NCI-H748 (cell line): ENCODE results near the gene COL5A3.
"Not testable (repeated sequence)": the region's sequence is repeated elsewhere in the genome, so short reads cannot be mapped to it uniquely, and the experiment has no call there.

ENCODE experiments used
- DNase-seq: peaks from one replicate; lab custom pipeline; 2025; ENCODE audit not compliant: unreplicated experiment; lab: John Stamatoyannopoulos, UW

COL5A3 gene

DNA sequence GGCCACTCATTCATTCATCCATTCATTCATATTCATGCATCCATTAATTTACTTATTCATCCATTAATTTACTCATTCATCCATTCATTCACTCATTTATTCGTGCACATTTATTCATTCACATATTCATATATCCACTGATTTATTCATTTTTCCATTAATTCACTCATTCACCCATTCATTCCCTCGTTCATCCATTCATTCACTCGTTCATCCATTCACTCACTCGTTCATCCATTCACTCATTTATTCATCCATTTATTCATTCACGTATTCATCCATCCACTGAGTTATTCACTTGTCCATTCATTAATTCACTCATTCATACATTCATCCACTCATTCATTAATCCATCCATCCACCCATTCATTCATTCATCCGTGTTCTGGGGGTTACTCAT, 38.2 kb downstream of the COL5A3 start:
- no peak for DNase-seq

GRCh38 chr19:9971166-9971897, 39.0 kb downstream of the COL5A3 start:
- DNase-seq = no peak

DNA sequence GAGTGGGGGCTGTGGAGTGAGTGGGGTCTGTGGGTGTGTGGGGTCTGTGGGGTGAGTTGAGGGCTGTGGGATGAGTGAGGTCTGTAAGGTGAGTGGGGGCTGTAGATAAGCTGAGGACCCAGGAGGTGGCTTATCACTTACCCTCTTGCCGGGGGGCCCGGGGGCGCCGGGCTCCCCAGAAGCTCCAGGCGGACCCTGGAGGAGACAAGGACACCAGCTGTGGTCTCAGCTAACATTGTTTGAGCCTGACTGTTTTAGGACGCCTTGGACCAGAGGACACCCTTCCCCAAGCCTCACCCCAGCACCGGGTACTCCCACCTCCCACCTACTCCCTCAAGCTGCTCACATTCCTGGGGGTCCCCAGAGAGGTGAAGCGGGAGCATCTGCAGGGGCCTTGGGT, 39.8 kb downstream of the COL5A3 start:
- DNase-seq = no peak

- DNase-seq = no peak
Observed at GRCh38 chr19:9969688-9969975, 40.7 kb downstream of the COL5A3 start.

- no peak for DNase-seq
Observed at GRCh38 chr19:9968820-9969687, 41.2 kb downstream of the COL5A3 start.

DNA sequence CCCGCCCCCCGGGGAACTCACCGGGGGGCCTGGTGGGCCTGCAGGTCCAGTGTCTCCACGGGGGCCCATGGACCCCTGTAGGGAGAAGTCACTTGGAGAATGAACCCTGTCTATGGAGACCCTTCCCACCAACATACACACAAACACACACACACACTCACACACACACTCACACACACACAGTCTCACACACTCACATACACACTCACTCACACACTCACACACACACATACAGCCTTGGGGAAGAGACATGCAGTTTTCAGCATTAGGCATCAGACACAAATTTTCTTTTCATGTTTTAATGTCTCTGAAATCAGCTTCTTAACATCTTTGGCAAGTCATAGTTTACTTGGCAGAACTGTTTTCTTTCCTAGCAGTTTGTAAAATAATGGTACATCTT, 43.0 kb downstream of the COL5A3 start:
- no peak for DNase-seq

DNA sequence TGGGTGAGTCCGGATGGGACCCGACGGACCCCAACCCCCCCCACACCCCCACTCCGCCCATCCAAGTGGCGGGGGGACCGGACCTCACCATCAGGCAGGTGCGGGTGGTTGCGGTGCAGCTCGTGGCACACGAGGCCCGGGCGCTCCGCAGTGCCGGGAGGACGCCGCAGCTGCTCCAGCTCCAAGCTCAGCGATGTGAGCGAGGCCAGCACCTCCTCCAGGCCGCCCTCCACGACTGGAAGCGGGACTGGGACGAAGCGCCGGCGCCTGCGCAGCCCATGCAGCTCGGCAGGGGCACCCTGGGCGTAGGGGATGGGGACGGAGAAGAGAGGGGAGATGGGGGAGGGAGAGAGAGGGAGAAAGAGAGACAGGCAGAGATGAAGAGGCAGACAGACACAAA, 43.9 kb downstream of the COL5A3 start:
- DNase-seq = no peak

GRCh38 chr19:9966024-9966423, 44.3 kb downstream of the COL5A3 start:
- DNase-seq = no peak

GRCh38 chr19:9962623-9963290, 47.5 kb downstream of the COL5A3 start:
- DNase-seq = no peak

GRCh38 chr19:9961103-9961502, 49.2 kb downstream of the COL5A3 start:
- no peak for DNase-seq

- DNase-seq = no peak
Observed at GRCh38 chr19:9958379-9958821, 51.9 kb downstream of the COL5A3 start.

DNA sequence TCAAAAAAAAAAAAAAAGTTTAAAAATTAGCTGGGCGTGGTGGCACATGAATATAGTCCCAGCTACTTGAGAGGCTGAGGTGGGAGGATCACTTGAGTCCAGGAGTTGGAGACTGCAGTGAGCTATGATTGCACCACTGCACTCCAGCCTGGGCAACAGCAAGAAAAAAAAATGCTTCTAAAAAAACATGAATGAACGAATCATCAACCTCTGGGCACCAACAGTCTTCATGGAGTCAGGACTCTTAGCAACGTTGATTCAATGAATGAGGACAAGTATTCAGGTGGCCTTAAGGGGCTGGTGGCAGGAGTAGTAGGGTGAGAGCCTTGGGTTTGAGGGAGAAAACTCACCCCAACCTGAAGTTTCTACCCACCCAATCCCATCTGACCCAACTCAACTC, 53.3 kb downstream of the COL5A3 start:
- DNase-seq = no peak

DNA sequence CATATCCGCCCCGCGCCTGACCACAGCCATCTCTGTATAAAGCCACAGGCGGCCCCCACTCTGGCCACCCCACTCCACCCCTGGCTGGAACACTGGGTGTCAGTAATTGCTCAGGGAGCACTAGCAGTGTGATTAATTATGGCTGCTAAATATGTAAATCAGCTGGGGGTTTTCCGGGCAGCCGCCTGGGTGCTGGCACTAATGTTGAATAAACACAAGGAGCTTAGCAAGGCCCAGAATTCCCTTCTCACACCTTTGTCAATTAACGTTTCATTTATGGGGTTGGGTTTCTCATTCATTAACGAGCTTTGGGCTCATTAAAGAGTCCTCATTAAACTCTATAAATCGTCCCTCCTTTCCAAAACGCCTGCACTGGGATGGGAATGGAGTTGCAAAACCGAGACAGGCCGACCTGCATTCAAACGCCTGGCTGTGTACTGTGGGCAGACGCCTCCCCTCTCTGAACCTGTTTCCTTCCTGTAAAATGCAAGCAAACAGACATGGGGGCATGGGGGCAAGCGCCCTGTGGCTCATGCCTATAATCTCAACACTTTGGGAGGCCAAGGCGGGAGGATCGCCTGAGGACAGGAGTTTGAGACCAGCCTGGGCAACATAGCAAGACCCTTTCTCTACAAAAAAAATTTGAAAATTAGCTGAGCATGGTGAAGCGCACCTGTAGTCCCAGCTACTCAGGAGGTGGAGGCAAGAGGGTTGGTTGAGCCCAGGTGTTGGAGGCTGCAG, 56.3 kb downstream of the COL5A3 start:
- DNase-seq = no peak

GRCh38 chr19:9952276-9952675, 58.0 kb downstream of the COL5A3 start:
- no peak for DNase-seq

DNA sequence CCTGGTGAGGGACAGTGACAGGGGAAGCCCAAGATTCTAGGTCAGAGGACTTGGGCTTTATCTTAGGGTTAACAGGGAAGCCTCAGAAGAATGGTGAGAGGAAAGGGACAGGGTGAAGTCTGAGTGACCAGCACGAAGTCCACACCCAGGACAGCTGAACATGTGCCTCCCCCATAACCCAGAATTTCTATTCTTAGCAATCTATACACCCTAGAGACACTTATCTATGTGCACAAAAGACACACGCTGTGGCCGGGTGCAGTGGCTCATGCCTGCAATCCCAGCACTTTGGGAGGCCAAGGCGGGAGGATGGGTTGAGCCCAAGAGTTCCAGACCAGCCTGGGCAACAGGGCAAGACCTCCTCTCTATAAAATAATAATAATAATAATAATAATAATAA, 62.9 kb downstream of the COL5A3 start:
- DNase-seq = no peak

DNA sequence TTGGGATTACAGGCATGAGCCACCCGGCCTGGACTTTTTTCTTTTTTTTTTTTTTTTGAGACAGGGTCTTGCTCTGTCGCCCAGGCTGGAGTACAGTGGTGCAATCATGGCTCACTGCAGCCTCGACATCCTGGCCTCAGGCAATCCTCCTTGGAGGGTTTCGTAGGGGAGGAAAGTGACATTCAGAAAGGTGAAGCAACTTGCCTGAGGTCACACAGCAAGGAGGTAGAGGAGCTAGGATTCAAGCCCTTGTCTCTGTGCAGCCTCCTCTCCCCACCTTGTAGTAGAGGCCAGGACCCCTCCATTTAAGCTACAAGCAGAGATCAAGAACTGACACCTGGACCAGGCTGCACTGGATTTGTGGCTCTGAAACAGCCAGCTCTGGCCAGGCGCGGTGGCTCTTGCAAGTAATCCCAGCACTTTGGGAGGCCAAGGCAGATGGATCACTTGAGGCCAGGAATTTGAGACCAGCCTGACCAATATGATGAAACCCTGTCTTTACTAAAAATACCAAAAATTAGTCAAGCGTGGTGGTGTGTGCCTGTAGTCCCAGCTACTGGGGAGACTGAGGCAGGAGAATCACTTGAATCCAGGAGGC, 63.7 kb downstream of the COL5A3 start:
- not testable (repeated sequence) for DNase-seq

DNA sequence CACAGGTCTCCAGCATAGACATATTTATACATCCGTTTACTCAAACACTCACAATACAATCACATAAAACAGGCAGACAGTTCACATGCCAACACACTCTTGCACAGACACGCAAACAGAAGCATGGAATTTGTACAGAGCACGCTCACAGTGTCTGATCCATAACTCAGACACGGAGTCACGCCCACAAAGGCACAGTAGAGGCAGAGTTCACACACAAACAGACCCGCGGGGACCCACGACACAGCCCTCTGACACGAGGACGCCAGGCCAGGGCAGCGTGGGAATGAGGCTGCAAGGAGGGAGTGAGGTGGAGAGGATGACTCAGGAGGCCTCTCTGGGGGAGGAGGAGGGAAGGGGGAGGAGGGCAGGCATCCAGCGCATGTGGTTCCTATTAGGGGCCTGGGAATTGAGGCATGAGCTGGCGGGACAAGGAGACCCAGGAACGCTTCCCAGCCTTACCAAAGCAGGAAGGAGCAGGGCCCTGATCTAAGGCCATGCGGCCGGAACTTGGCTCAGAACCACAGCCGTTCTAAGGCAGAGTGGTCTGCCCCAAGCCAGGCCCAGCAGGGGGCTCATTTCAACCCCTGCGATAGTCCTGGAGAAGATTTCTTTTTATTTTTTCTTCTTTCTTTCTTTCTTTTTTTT, 64.9 kb downstream of the COL5A3 start:
- DNase-seq = no peak

DNA sequence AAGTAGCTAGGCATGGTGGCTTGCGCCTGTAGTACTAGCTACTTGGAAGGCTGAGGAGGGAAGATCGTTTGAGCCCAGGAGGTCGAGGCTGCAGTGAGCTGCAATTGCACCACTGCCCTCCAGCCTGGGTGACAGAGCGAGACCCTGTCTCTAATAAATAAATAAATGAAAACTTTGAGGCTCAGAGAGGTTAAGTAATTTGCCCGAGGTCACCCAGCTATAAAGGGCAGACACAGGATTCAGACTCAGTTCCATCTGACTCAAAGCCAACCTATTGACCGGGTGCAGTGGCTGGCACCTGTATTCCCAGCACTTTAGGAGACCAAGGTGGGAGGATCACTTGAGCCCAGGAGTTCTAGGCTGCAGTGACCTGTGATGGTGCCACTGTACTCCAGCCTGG, 66.6 kb downstream of the COL5A3 start:
- no peak for DNase-seq

DNA sequence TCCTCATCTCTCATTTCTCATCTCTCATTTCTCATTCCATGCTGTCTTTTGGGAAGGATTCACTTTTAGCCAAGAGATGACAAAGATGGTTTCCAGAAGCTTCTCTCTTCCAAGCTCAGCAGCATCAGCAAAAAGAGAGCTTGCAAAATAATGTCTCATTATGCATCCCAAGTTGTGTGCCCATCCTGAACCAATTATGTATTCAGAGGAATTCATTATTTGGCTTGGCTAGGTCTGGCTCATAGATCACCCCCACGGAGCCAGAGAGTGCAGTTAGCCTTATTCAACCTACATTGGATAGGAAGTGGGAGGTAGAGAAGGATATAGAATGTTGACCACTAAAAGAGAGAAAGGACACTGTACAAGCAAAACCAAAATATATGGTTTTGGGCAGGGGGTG, 68.6 kb downstream of the COL5A3 start:
- no peak for DNase-seq

DNA sequence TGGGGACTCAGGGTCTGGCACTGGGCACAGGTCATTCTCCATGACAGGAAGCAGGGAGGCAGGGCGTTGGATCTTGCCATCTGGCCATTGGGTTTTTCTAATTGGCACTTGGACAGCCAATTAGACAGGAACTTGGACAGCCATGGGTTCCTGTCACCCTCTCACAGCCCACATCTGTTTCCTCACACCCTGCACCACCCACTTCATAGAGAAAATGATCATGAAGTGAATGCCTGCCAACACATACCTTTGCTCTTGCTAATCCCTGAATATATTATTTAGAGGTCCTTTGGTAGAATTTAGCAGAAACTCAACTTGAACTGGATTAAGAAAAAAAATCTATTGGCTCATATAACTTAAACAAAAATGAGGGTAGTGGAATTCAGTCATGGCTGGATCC, 69.1 kb downstream of the COL5A3 start:
- no peak for DNase-seq
